Measurements from ENCODE around the gene RHOT2. TPM values are rescaled to one million over a fixed set of nuclear protein-coding genes. Genes with fewer than 3 reads are reported as not detected.

The RHOT2 gene
- total and polyA plus RNA-seq, 2 donors (not counting 3 experiments of a cell fraction or from before 2014, with no cell fraction given): 106 to 139 TPM

DNA sequence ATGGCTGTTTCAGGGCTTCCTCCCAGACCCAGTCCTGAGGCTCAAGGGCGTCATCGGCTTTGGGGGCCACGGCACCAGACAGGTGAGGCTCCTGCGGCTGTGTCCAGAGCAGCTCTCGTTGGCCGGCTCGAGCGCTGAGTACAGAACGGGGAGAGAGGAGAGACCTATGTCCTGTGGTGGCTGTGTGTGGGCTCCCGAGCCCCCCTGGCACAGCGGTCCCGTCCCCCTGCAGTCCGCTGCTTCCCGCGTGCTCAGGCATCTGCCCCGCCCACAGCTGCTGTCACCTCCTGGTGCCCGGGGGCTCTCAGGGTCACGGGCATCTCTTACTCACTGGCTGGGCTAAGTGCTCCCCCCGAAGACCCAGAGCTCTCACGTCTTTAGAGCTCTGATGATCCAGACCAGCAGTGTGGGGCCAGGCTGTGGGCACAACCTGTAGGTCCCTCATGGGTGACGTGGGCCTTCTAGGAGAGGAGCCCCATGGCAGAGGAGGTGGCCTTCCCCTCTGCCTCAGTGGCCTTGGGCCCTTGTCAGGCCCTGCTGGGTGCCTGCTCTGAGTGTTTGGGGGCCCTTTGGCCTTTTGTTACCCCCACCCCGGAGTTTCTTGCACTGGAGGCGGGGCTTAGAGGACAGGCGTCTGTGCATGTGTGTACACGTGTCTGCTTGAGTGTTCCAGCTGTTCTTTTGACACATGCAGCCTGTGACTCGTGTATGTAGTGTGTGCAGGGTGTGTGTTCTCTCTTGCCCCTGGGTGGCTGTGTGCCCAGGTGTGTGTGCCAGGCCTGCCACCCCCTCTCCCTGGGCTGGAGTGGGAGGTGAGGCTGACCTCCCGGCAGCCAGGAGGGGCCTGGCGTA lies 15.3 kb upstream of the RHOT2 start:
- Histone ChIP-seq H4K20me1 (replicated peaks; ENCODE audit: control insufficient read depth, extremely low read depth, insufficient read depth, low read length) (no peaks in the 10 kb centered on the region), H2AFZ (ENCODE audit: low read depth, low read length) (no peak overlapping the region), H3K27me3 (ENCODE audit: control insufficient read depth in 2 of 2, insufficient read depth in 2 of 2, low read length in 2 of 2) (no peaks in the 10 kb centered on the region), H3K9me1 (replicated peaks; ENCODE audit: control insufficient read depth, extremely low read depth, insufficient read depth, low read length) (no peaks in the 10 kb centered on the region), H3K9ac (replicated peaks; ENCODE audit: extremely low read depth, insufficient read depth, low read length) (no peak overlapping the region), H3K79me2 (ENCODE audit: control insufficient read depth, insufficient read depth, low read length) (no peaks in the 10 kb centered on the region), H3K4me1 (ENCODE audit: control insufficient read depth, extremely low read depth, insufficient read depth, low read length) (peaks cover 8% of the 10 kb centered on the region), H3K36me3 (ENCODE audit: control insufficient read depth in 2 of 2, extremely low read depth in 1 of 2, insufficient read depth in 2 of 2, low read length in 2 of 2) (peaks cover 0 to 2% of the 10 kb centered on the region in 2 experiments), H3K27ac (ENCODE audit: insufficient read depth, low read depth, low read length) (no peak overlapping the region), H3K4me2 (ENCODE audit: insufficient read depth, low read length) (no peak overlapping the region), H3K4me3 (replicated peaks in 1 of 3; ENCODE audit: insufficient read depth in 1 of 3, low read depth in 1 of 3, low read length in 3 of 3) (no peak overlapping the region), H3K9me3 (replicated peaks; ENCODE audit: control insufficient read depth, insufficient read depth, low read length) (no peaks in the 10 kb centered on the region)
- DNase-seq (ENCODE audit: low read depth, low spot score) (no peak), FAIRE-seq (no peak)
- ChIA-PET POLR2A (no interaction called here), CTCF (interaction anchor here (0.6 to 3.0 kb wide), 3 partner anchors 8 to 251 kb away, joined by 3 to 16 read pairs (median 4); partner anchors contain the start of genes DECR2 and RHOT2)
- TF ChIP-seq MAX (IDR thresholded peaks at IDR 0.05; ENCODE audit: insufficient read depth, insufficient read length): no peak
- TF ChIP-seq CTCF (IDR thresholded peaks at IDR 0.05; ENCODE audit: extremely low read depth in 1 of 2, insufficient read depth in 1 of 2, low read depth in 1 of 2, low read length in 2 of 2): no peak
- TF ChIP-seq MYC (IDR thresholded peaks at IDR 0.05; ENCODE audit: low read depth, low read length): no peak
- TF ChIP-seq POLR2AphosphoS5 (IDR thresholded peaks at IDR 0.05; ENCODE audit: insufficient read depth, low read depth, low read length): no peak
- TF ChIP-seq FOS (IDR thresholded peaks at IDR 0.05; ENCODE audit: borderline replicate concordance, insufficient read depth, low read length): no peak
- TF ChIP-seq EZH2 (IDR thresholded peaks at IDR 0.05; ENCODE audit: borderline replicate concordance, low read depth, low read length, severe bottlenecking): no peak
- TF ChIP-seq POLR2A (IDR thresholded peaks at IDR 0.05; ENCODE audit: low read depth, low read length): no peak
- dilution Hi-C loops (cut with MboI; ENCODE audit: extremely low pct_ligation_motif_present, low sequenced_read_pairs) (no loop called here), intact Hi-C loops (cut with micrococcal nuclease) (no loop called here)
- no TSS peak for BruUV-seq (replicated peaks)

Data from endothelial cell of umbilical vein (primary cell).